ENCODE measurements around the gene FGF18.

GRCh38 chr5:171419688-171420430, 412 bp downstream of the FGF18 start:
- TF ChIP-seq, protein P1, sequence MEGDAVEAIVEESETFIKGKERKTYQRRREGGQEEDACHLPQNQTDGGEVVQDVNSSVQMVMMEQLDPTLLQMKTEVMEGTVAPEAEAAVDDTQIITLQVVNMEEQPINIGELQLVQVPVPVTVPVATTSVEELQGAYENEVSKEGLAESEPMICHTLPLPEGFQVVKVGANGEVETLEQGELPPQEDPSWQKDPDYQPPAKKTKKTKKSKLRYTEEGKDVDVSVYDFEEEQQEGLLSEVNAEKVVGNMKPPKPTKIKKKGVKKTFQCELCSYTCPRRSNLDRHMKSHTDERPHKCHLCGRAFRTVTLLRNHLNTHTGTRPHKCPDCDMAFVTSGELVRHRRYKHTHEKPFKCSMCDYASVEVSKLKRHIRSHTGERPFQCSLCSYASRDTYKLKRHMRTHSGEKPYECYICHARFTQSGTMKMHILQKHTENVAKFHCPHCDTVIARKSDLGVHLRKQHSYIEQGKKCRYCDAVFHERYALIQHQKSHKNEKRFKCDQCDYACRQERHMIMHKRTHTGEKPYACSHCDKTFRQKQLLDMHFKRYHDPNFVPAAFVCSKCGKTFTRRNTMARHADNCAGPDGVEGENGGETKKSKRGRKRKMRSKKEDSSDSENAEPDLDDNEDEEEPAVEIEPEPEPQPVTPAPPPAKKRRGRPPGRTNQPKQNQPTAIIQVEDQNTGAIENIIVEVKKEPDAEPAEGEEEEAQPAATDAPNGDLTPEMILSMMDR (conservative IDR thresholded peaks at IDR 0.05; ENCODE audit: low read length) = no peak
- TF ChIP-seq EZH2phosphoT487 (IDR thresholded peaks at IDR 0.05; ENCODE audit: borderline replicate concordance) = no peak

All from Loucy (cell line).